Measurements from ENCODE around the gene GPC5. TPM values are rescaled to one million over a fixed set of nuclear protein-coding genes. Genes with fewer than 3 reads are reported as not detected.

GPC5 gene
- total RNA-seq, 1 donor from 2014 or later: 0.07 TPM

DNA sequence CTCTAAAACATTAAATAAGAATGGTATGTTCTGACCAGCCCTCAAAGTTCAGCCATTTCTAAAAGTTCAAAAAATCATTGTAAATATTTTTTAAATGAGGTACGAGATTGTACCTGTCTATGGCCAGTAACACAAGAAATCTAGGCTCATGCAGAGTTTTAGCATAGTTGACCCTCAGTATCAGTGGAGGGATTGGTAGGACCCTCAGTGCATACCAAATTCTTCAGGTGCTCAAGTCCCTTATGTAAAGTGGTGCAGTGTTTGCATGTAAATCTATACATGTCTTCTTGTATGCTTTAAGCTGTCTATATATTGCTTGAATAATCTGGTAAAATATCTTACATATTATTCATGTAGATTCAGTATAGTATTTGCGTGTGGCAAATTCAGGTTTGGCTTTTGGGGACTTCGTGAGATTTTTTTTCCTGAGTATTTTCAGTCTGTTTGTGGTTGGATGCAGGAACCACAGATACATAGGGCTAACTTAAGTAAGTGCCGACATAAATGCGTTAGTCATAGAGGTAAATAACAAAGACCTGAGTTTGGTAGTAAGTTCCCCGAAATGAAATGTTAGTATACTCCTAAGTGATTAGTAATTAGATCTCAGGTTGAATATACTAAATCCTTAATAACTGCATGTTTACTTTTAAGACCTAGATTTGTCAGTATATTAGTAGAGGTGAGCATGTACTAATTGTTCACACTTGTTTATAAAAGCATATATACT lies 43.2 kb upstream of the GPC5 start:
- Histone ChIP-seq H3K4me3 (no peak overlapping the region), H3K9me3 (ENCODE audit: low read depth) (no peaks in the 10 kb centered on the region), H3K27me3 (no peaks in the 10 kb centered on the region), H2AFZ (replicated peaks) (no peak overlapping the region), H3K4me1 (peaks cover 36% of the 10 kb centered on the region), H3K36me3 (peaks cover 49% of the 10 kb centered on the region), H3K79me2 (ENCODE audit: low read depth) (peaks cover 62% of the 10 kb centered on the region), H3K4me2 (no peak overlapping the region), H3K27ac (peak overlapping the region; percentile 69), H3K9ac (no peak overlapping the region), H4K20me1 (ENCODE audit: low read depth) (peaks cover 97% of the 10 kb centered on the region), H3F3A (ENCODE audit: low read depth) (peaks cover 100% of the 10 kb centered on the region)
- H3K27ac Mint-ChIP-seq: no peak overlapping the region
- H3K36me3 Mint-ChIP-seq: peaks cover 47% of the 10 kb centered on the region
- H3K27me3 Mint-ChIP-seq (ENCODE audit: insufficient read depth, low read depth): peaks cover 2% of the 10 kb centered on the region
- no peaks in the 10 kb centered on the region for H3K9me3 Mint-ChIP-seq
- H3K4me3 Mint-ChIP-seq: no peak overlapping the region
- DNase-seq (ENCODE audit: low spot score): no peak
- H3K4me1 Mint-ChIP-seq: peaks cover 29% of the 10 kb centered on the region
- TF ChIP-seq, protein P1, sequence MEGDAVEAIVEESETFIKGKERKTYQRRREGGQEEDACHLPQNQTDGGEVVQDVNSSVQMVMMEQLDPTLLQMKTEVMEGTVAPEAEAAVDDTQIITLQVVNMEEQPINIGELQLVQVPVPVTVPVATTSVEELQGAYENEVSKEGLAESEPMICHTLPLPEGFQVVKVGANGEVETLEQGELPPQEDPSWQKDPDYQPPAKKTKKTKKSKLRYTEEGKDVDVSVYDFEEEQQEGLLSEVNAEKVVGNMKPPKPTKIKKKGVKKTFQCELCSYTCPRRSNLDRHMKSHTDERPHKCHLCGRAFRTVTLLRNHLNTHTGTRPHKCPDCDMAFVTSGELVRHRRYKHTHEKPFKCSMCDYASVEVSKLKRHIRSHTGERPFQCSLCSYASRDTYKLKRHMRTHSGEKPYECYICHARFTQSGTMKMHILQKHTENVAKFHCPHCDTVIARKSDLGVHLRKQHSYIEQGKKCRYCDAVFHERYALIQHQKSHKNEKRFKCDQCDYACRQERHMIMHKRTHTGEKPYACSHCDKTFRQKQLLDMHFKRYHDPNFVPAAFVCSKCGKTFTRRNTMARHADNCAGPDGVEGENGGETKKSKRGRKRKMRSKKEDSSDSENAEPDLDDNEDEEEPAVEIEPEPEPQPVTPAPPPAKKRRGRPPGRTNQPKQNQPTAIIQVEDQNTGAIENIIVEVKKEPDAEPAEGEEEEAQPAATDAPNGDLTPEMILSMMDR (IDR thresholded peaks at IDR 0.05): no peak
- TF ChIP-seq EZH2phosphoT487 (IDR thresholded peaks at IDR 0.05): no peak
- no peak for TF ChIP-seq EZH2 (IDR thresholded peaks at IDR 0.05)

DNA sequence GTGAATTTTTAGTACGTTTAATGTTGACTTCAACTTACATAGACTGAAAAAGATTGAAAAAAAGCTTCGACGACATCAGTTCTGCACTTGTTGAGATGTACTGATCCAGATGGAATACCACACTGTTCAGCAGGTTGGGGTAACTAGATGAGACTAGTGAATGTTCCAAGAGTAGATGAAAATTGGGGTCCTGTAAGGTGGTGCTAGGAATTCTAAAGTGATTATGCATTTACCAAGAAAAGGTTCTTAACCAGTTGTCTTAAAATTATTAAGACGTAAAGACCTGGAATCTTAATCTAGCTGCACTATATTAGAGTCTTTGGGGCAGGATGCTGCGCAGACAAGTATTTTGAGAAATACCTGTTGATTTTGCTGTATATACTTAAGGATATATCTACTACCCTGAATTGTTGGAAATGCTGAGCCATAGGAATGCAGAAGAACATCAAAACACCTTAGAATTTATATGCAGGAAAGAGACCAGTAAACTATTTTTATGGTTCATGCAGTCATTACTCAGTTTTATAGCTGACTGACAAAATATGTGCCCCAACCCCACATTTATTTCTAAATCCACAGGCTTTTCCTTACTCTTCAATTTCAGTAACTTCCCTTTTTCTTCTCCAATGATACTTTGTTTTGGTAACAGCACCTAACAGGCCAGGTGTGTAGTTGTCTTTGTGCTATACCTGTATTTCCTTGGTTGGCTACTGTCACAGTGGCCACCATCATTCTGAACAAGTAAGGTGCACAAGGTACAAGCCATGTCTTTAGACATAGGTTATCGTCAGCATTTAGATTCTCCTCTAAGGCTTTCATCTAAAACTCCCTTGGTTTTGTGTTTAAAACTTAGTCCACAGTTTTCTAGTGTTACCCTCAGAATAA lies 42.4 kb upstream of the GPC5 start:
- TF ChIP-seq EZH2 (IDR thresholded peaks at IDR 0.05): no peak
- TF ChIP-seq EZH2phosphoT487 (IDR thresholded peaks at IDR 0.05): no peak
- TF ChIP-seq, protein P1 (IDR thresholded peaks at IDR 0.05): no peak
- Histone ChIP-seq H3K36me3 (peaks cover 42% of the 10 kb centered on the region), H3K4me1 (peaks cover 28% of the 10 kb centered on the region), H4K20me1 (ENCODE audit: low read depth) (peaks cover 91% of the 10 kb centered on the region), H3F3A (ENCODE audit: low read depth) (peaks cover 98% of the 10 kb centered on the region), H3K79me2 (ENCODE audit: low read depth) (peaks cover 54% of the 10 kb centered on the region), H3K27me3 (no peaks in the 10 kb centered on the region), H3K9me3 (ENCODE audit: low read depth) (no peaks in the 10 kb centered on the region), H3K4me3 (no peak overlapping the region), H3K27ac (peak overlapping the region; percentile 69), H3K4me2 (no peak overlapping the region), H3K9ac (no peak overlapping the region), H2AFZ (replicated peaks) (no peak overlapping the region)
- Mint-ChIP-seq H3K27me3 (ENCODE audit: insufficient read depth, low read depth) (peaks cover 2% of the 10 kb centered on the region), H3K27ac (no peak overlapping the region), H3K4me3 (no peak overlapping the region), H3K4me1 (peaks cover 21% of the 10 kb centered on the region), H3K9me3 (no peaks in the 10 kb centered on the region), H3K36me3 (peaks cover 42% of the 10 kb centered on the region)
- DNase-seq (ENCODE audit: low spot score): no peak

DNA sequence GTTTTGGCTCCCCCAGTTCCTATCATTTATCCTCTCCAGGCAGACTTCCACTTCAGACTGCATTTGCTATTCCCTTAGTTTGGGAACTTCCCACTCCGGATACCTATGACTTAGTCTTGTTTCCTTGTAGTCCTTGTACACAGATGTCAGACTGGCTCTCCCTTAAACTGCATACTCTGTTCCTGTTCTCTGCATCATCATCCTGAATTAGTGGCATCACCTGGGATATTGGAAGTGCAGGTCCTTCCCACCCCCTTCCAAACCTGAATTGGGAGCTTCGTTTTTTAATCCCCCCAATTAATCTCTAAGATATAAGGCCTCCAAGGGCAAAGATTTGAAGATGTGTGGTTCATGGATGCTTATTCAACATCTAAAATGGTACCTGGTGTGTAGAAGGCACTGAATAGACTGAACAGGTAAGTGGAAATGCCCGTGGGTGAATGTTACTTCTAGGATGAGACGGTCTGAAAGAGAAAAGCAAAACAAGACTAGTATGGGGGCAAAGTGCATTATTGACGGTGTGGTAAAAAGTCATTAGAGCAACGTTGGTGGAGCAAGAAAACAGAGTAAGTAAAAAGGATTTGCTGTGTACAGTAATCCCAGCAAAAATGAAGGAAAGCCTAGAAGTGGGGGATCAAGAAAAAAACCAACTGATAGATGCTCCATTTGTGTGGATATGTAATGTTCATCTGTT lies 41.4 kb upstream of the GPC5 start:
- peaks cover 2% of the 10 kb centered on the region for H3K27me3 Mint-ChIP-seq (ENCODE audit: insufficient read depth, low read depth)
- Histone ChIP-seq H3K9me3 (ENCODE audit: low read depth) (no peaks in the 10 kb centered on the region), H3K27ac (peak overlapping the region; percentile 69), H3K9ac (no peak overlapping the region), H3K4me1 (peaks cover 18% of the 10 kb centered on the region), H3K79me2 (ENCODE audit: low read depth) (peaks cover 44% of the 10 kb centered on the region), H3K27me3 (no peaks in the 10 kb centered on the region), H2AFZ (replicated peaks) (no peak overlapping the region), H4K20me1 (ENCODE audit: low read depth) (peaks cover 81% of the 10 kb centered on the region), H3K4me3 (no peak overlapping the region), H3F3A (ENCODE audit: low read depth) (peaks cover 97% of the 10 kb centered on the region), H3K4me2 (no peak overlapping the region), H3K36me3 (peaks cover 34% of the 10 kb centered on the region)
- peaks cover 33% of the 10 kb centered on the region for H3K36me3 Mint-ChIP-seq
- TF ChIP-seq EZH2phosphoT487 (IDR thresholded peaks at IDR 0.05): no peak
- TF ChIP-seq, protein P1 (IDR thresholded peaks at IDR 0.05): no peak
- no peak for TF ChIP-seq EZH2 (IDR thresholded peaks at IDR 0.05)
- no peak overlapping the region for H3K27ac Mint-ChIP-seq
- peaks cover 11% of the 10 kb centered on the region for H3K4me1 Mint-ChIP-seq
- H3K4me3 Mint-ChIP-seq: no peak overlapping the region
- H3K9me3 Mint-ChIP-seq: no peaks in the 10 kb centered on the region
- no peak for DNase-seq (ENCODE audit: low spot score)
